HUES64 (cell line): ENCODE data around the gene MAGI3.
A peak's percentile ranks its signal among the peaks of the same experiment; 100 is the strongest.

Experiments
- H3K27ac ChIP-seq: 2 replicates; pipeline ENCODE4 v1.7.0; 2013; ENCODE audit warnings: low read depth, low read length, inconsistent platforms
- H3K27me3 ChIP-seq: 2 replicates; pipeline ENCODE4 v1.6.1; 2013; ENCODE audit warnings: mild to moderate bottlenecking, low read length; ENCODE audit not compliant: insufficient read depth
- H3K36me3 ChIP-seq: 2 replicates; pipeline ENCODE4 v1.6.1; 2013; ENCODE audit warnings: mild to moderate bottlenecking, low read length; ENCODE audit not compliant: insufficient read depth
- H3K4me1 ChIP-seq: 2 replicates; pipeline ENCODE4 v1.6.1; 2013; ENCODE audit warnings: mild to moderate bottlenecking, low read length, moderate library complexity; ENCODE audit not compliant: insufficient read depth
- H3K4me3 ChIP-seq: 2 replicates; pipeline ENCODE4 v1.5.1; 2013; ENCODE audit warnings: mild to moderate bottlenecking, low read length, moderate library complexity
- H3K9ac ChIP-seq: 2 replicates; pipeline ENCODE4 v1.6.1; 2013; ENCODE audit warnings: mild to moderate bottlenecking, low read depth, low read length
- H3K9me3 ChIP-seq: 2 replicates; pipeline ENCODE4 v1.6.1; 2013; ENCODE audit warnings: low read depth, low read length; ENCODE audit not compliant: insufficient read depth
- WGBS: fragments of 150-250, 120-280 bp; methylation state at CpG from one replicate; pipeline ENCODE4 v1.1.7; 2013; ENCODE audit warnings: missing lambda C conversion rate; 5-methylcytosine and 5-hydroxymethylcytosine counted together

MAGI3 gene

DNA sequence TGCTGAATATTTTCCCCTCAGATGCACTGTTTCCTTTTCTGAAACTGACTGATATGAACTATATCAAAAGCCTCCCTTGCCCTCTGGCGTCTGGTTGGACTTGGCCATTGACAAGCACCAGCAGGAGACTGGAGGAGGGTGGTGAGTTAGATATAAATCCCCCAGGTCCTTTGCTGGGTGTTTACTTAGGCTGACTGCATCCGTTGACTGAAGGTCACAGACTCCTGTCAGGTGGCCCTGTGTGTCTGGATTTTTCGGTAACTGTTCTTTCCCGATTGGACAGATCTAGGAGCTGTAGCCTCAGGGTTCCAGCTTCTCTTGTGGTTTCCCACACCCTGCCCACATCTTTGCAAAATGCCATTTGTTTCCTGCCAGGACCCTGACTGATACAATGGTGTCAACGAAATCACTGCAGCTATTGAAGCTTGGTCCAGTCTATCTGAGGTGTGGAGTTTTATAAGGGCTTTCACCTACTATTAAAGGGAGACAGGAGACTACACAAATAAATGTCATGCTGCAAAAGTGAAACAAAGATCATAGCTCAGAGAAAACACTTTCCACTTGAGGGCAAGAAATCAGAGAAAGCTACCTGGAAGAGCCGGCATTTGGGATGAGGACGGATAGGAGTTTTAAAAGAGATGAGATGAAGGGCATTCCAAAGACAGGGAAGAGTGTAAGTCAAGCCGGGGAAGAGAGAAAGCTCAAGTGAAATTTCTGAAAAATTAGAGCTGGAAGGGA is 1.5 kb upstream of the MAGI3 start:
- Histone ChIP-seq H3K27me3 (peaks cover 17% of the 10 kb centered on the region), H3K9me3 (no peaks in the 10 kb centered on the region), H3K36me3 (no peaks in the 10 kb centered on the region), H3K4me3 (peak overlapping the region; percentile 79), H3K4me1 (peaks cover 18% of the 10 kb centered on the region), H3K27ac (no peak overlapping the region), H3K9ac (no peak overlapping the region)
- 51% methylated on average over 8 of the region's 8 CpGs for WGBS

DNA sequence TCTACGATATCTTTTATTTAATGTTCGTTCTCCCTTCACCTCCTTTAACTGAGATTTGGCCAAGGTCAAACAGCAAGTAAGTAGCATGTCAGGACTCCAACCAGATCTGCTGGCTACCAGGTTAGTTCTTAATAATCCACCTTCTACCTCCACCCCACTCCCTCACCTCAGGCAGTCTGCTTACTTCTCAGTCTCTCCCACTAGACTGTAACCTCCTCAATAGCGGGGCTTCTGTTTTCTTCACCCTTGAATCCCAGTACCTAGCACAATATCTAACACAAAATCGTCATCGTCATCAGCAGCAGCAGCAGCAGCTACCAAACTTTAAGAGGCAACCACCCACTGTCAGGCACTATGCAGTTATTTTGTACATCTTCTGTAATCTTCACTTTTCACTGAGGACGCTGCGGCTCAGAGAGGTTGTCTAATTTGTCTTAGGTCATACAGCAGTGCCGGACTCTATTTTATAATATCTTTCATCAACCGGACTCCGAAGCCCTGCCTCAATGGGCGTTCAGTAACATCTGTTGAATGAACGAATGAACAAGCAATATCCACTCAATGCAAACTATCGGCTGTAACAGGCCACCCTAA is 859 bp upstream of the MAGI3 start:
- WGBS, result 14% methylated on average over 13 of the region's 13 CpGs
- Histone ChIP-seq H3K9ac (peak overlapping the region; percentile 46), H3K4me1 (peaks cover 18% of the 10 kb centered on the region), H3K36me3 (no peaks in the 10 kb centered on the region), H3K27me3 (peaks cover 17% of the 10 kb centered on the region), H3K9me3 (no peaks in the 10 kb centered on the region), H3K27ac (peak overlapping the region; percentile 74; the same call in 1 of the 2 replicates), H3K4me3 (peak overlapping the region; percentile 79)

DNA sequence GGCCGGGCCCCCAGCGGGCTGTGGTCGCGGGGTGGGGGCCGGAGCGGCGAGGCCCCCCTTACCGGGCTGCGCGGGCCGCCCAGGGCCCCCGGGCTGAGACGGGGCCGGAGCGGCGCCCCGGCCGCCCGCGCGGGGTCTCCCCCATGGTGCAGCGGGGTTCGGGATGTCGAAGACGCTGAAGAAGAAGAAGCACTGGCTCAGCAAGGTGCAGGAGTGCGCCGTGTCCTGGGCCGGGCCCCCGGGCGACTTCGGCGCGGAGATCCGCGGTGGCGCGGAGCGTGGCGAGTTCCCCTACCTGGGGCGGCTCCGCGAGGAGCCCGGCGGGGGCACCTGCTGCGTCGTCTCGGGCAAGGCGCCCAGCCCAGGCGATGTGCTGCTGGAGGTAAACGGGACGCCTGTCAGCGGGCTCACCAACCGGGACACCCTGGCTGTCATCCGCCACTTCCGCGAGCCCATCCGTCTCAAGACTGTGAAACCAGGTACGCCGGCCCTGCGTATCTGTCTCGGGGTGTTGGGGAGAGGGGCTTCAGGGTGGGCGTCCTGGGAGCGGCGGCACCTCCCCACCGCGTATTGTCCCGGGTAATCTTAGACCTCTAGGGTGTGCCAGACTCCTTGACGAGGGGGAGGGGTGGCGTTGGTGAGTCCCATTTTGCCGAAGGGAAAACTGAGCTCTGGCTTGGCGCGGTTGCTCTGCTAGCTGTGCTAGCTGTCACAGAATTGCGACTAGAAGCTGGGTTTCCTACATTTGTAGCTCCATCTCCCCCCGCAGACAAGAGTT is 745 bp downstream of the MAGI3 start:
- peak overlapping the region; percentile 76 for H3K9ac ChIP-seq
- peaks cover 17% of the 10 kb centered on the region for H3K27me3 ChIP-seq
- peak overlapping the region; percentile 79 for H3K4me3 ChIP-seq
- no peaks in the 10 kb centered on the region for H3K36me3 ChIP-seq
- H3K27ac ChIP-seq, result no peak overlapping the region; the same call in 1 of the 2 replicates
- under 1% methylated on average over 74 of the region's 74 CpGs for WGBS
- H3K4me1 ChIP-seq, result peaks cover 18% of the 10 kb centered on the region
- no peaks in the 10 kb centered on the region for H3K9me3 ChIP-seq

DNA sequence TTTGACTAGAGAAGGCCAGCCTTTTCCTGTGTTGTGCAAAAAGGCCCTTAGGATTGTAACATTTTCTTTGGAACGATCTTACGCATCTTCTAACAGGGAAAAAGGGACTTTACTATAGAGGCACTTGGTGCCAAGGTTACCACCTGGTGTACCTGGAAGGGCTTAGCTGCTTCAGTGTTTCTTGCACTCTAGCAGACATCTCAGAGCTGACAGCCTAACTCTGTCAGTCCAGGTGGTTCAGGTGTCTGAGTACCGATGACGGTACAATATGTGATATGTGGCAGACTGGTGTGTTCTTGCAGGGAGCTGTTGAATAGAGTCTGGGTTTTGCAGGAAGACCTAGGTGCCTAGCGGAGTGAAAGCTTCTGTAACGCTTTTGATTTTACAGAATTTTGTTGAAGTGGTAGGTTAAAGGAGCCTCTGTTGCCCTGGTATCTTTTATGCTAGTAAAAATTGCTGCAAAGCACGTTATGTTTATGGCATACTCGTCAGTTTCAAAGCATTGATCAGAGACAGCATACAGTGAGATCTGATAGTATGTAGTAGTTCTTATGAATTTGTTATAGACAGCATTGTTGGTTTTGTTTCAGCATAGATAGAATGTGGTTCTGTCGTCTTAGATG is 1.4 kb downstream of the MAGI3 start:
- 14% methylated on average over 9 of the region's 9 CpGs for WGBS
- Histone ChIP-seq H3K9ac (no peak overlapping the region), H3K36me3 (no peaks in the 10 kb centered on the region), H3K4me1 (peaks cover 18% of the 10 kb centered on the region), H3K27ac (no peak overlapping the region), H3K9me3 (no peaks in the 10 kb centered on the region), H3K27me3 (peaks cover 17% of the 10 kb centered on the region), H3K4me3 (peak overlapping the region; percentile 79)

DNA sequence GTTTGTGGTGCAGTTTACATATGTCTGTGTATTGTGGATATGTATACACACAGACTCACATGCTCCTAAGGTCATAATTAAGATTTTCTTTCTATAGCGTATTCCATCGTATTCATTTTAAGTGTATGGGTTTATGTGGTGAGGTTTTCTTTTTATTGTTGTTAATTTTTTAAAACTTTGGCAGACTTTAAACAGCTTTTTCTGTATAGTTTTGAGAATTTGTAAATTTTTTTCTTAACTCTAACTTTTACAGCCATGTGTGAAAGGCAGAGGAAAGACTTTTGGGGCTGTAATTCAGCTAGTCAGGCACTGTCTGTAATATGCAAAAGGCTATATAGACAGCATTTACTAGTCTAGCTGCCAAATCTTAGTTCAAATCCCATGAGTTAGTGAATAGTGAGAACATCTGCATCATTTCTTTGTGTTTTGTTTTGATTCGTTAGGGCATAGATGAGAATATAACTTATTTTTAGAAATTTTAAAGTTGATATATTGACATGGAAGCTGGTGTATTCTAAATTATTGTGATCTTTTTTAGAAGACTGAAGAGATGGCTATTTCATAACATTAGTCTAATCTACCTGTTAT is 2.3 kb downstream of the MAGI3 start:
- no peaks in the 10 kb centered on the region for H3K9me3 ChIP-seq
- no peak overlapping the region for H3K9ac ChIP-seq
- H3K36me3 ChIP-seq, result no peaks in the 10 kb centered on the region
- H3K4me1 ChIP-seq, result peaks cover 18% of the 10 kb centered on the region
- no peak overlapping the region for H3K27ac ChIP-seq
- WGBS, result 96% methylated on average over 2 of the region's 3 CpGs
- no peak overlapping the region for H3K4me3 ChIP-seq
- H3K27me3 ChIP-seq, result peaks cover 17% of the 10 kb centered on the region

DNA sequence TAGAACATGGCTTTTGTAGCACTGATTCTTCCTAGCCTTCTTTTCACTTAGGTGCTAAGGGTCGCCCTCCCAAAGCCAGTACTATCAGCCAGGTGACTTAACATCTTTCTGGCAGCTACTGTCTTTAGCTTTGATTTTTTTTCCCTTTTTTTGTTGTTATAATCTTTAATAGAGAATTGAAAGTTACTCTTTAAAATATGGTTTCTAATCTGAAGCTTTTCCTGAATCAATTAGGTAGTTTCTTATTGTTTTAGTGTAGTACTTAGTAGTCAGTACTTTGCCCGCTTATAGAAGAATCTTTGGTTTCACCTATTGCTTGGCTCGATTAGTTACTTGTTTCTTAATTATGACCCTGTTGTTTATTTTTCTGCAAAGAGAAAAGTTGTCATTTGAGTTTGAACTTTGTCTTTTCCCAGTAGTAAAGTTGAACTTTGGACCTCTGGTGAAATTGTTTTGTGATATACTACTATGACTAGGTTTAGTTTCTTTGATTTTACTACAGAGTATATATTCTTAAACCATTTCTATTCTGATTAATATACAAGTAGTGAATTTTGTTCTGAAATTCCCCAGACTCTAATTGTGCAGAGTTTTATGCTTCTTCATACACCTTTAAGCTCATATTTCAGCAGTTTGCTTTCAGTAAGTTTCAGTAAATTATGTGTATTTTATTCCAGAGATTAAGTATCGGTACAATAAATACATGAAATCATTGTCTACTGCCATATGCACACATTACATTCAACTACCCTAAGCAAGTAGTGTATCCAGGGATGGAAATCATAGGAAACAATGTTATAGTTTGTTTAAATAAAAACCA is 3.9 kb downstream of the MAGI3 start:
- H3K9ac ChIP-seq, result no peak overlapping the region
- H3K27me3 ChIP-seq, result peaks cover 17% of the 10 kb centered on the region
- H3K36me3 ChIP-seq, result no peaks in the 10 kb centered on the region
- WGBS, result 79% methylated on average over 3 of the region's 4 CpGs
- H3K4me3 ChIP-seq, result no peak overlapping the region
- H3K27ac ChIP-seq, result no peak overlapping the region
- peaks cover 10% of the 10 kb centered on the region for H3K4me1 ChIP-seq
- H3K9me3 ChIP-seq, result no peaks in the 10 kb centered on the region

DNA sequence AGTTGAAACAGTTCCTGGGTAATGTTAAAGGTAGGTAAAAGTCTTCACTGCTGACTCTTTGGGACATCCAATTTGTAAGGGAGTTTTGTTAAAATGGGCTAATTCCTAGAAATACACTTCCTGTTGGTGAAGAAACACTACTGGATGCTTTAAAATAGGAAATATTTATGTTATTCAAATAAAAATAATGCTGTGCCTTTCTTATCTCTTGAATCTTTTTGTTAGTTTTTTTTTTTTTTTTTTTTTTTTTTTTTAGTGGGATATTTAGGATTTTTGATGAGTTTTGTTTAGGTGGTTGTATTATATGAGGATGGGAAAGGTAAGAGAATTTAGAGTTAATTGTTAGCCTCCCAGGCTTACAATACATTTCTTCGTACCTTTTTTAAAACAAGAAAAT is 4.5 kb downstream of the MAGI3 start:
- no CpG with 5 or more reads among the region's 1 CpG for WGBS
- Histone ChIP-seq H3K27me3 (peaks cover 17% of the 10 kb centered on the region), H3K27ac (no peak overlapping the region), H3K9ac (no peak overlapping the region), H3K4me1 (peaks cover 8% of the 10 kb centered on the region), H3K36me3 (no peaks in the 10 kb centered on the region), H3K4me3 (no peak overlapping the region), H3K9me3 (no peaks in the 10 kb centered on the region)

DNA sequence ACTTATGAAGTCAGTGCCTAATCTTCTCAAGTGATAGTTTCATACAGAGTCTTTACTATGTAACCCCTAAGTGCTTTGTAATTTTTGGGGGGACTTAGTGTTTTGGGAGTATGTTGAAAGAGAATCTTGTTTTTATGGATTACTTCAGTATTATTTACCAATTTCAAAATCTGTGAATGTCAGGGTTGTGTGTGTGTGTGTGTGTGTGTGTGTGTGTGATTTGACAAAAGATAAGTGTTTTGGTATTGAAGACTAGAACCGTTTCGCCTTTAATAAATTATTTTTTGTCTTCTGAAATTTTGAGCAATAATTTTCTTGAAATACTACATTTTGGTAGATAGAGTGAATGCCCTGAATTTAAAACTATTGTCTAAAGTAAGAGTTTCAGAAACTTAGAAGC is 5.8 kb downstream of the MAGI3 start:
- no peaks in the 10 kb centered on the region for H3K9me3 ChIP-seq
- no peak overlapping the region for H3K4me3 ChIP-seq
- no peaks in the 10 kb centered on the region for H3K36me3 ChIP-seq
- H3K9ac ChIP-seq, result no peak overlapping the region
- no peak overlapping the region for H3K27ac ChIP-seq
- peaks cover 8% of the 10 kb centered on the region for H3K4me1 ChIP-seq
- 92% methylated on average over 2 of the region's 2 CpGs for WGBS
- H3K27me3 ChIP-seq, result peaks cover 17% of the 10 kb centered on the region

DNA sequence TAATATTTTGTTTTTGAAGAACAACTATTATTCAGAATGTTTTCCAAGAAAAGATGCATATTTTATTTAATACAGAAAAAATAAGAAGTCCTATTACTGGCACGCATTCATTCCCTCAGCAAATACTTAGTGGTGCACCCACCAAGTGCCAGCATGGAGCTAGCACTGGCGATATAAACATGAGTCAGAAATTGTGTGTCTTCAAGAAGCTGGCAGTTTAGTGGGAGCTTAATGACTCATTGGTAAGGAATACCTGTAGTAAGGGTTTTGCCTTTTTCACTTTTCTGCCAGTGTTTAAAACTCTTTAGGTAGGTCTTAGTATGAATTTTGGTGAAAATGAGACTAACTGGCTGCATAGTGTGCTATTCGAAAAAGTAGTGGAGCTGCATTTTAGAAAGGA is 6.3 kb downstream of the MAGI3 start:
- no peak overlapping the region for H3K27ac ChIP-seq
- no peaks in the 10 kb centered on the region for H3K36me3 ChIP-seq

DNA sequence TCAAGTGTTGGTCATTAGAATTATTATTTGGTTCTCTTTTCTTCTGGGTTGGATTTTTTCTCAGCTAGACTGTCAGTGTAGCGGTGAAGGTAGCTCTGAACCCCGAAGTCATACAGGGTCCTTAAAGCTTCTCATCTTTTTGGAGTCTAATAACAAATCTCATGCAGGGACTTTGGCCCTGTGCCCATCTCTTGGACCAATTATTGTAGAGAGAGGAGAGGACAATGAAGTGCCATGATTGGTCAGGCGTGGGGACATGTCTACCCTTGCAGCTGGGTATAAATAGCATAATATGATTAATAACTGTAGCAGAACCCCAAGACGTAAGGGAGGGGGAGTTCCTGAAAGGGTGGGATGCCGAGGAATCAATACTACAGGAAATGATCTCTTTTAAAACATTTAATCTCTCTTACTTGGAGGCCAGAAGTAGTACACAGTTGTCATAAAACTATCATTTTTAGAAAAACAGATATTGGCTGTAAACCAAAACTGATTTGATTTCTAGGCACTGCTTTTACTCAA is 8.8 kb downstream of the MAGI3 start:
- no peaks in the 10 kb centered on the region for H3K27me3 ChIP-seq
- WGBS, result 100% methylated on average over 3 of the region's 5 CpGs
- no peak overlapping the region for H3K4me3 ChIP-seq
- H3K4me1 ChIP-seq, result peaks cover 8% of the 10 kb centered on the region; the same call in 1 of the 2 replicates
- H3K36me3 ChIP-seq, result no peaks in the 10 kb centered on the region
- no peak overlapping the region for H3K27ac ChIP-seq
- no peaks in the 10 kb centered on the region for H3K9me3 ChIP-seq
- no peak overlapping the region for H3K9ac ChIP-seq

More for the DNA sequence above, 6.3 kb downstream of the MAGI3 start:
- Histone ChIP-seq H3K9me3 (no peaks in the 10 kb centered on the region), H3K27me3 (peaks cover 12% of the 10 kb centered on the region), H3K4me1 (peaks cover 6% of the 10 kb centered on the region), H3K4me3 (no peak overlapping the region), H3K9ac (no peak overlapping the region)
- 86% methylated on average over 3 of the region's 3 CpGs for WGBS
